A549 (cell line): ENCODE measurements around the gene NHEJ1.

Experiments used
- CTCF ChIP-seq: fragments of >200 bp; sonication (Bioruptor Twin); formaldehyde crosslinking; IDR thresholded peaks from 3 replicates; pipeline ENCODE4 v1.5.1; 2016
- HOXA7 ChIP-seq: fragments of 250-450 bp; sonication (Bioruptor Pico); IDR thresholded peaks from 2 replicates; pipeline ENCODE4 v1.5.0; 2020; ENCODE audit warnings: mild to moderate bottlenecking, moderate library complexity
- MAZ ChIP-seq: fragments of 150-350 bp; IDR thresholded peaks from 2 replicates; pipeline ENCODE4 v1.6.1; 2014; ENCODE audit warnings: antibody characterized with exemption, low read depth, low read length, borderline replicate concordance
- NR3C1 ChIP-seq: fragments of >200 bp; sonication (Bioruptor Twin); formaldehyde crosslinking; IDR thresholded peaks from 3 replicates; pipeline ENCODE4 v1.6.1; 2017
- POLR2A ChIP-seq: IDR thresholded peaks from 2 replicates; pipeline ENCODE4 v1.6.1; 2012; ENCODE audit warnings: mild to moderate bottlenecking, low read length

- TF ChIP-seq HOXA7 (CRISPR knock-in tag) (no peak), CTCF (no peak), POLR2A (no peak), NR3C1 (no peak), MAZ (no peak)
These were observed 118.5 kb downstream of the NHEJ1 start for GRCh38 chr2:219042157-219042556.
